Keratinocyte (primary cell): Measurements from ENCODE around the gene TENM4. TPM values are rescaled to one million over a fixed set of nuclear protein-coding genes. Genes with fewer than 3 reads are reported as not detected.

ENCODE experiments used
- DNase-seq: peaks from one replicate; pipeline ENCODE4 v3.0.0-alpha.2; 2011; ENCODE audit warnings: low read depth, missing footprints, low spot score
- FAIRE-seq: peaks from 2 replicates; lab custom pipeline; 2011; peaks lifted over from hg19 to GRCh38; lab: Jason Lieb, UNC
- H2AFZ ChIP-seq: 2 replicates; pipeline ENCODE4 v1.6.0; 2012; ENCODE audit warnings: low read length, control low read depth, inconsistent platforms; ENCODE audit not compliant: control insufficient read depth
- H3K27ac ChIP-seq: 2 replicates; pipeline ENCODE4 v1.5.1; 2011; ENCODE audit warnings: low read length; ENCODE audit not compliant: control insufficient read depth, insufficient read depth
- H3K27me3 ChIP-seq: 3 replicates; pipeline ENCODE4 v1.6.0; 2011; ENCODE audit warnings: low read length; ENCODE audit not compliant: control insufficient read depth, insufficient read depth; ENCODE audit errors: extremely low read depth
- H3K36me3 ChIP-seq, 2 experiments: 2 replicates in 1 of 2; 3 replicates in 1 of 2; pipeline ENCODE4 v1.5.1; 2011; ENCODE audit warnings: low read length in 2 of 2, mild to moderate bottlenecking in 1 of 2; ENCODE audit not compliant: control insufficient read depth in 2 of 2, insufficient read depth in 2 of 2; ENCODE audit errors: extremely low read depth in 1 of 2
- H3K4me1 ChIP-seq: 3 replicates; pipeline ENCODE4 v1.5.1; 2011; ENCODE audit warnings: low read length; ENCODE audit not compliant: control insufficient read depth, insufficient read depth; ENCODE audit errors: extremely low read depth
- H3K4me2 ChIP-seq: 3 replicates; pipeline ENCODE4 v1.6.0; 2011; ENCODE audit warnings: low read depth, low read length; ENCODE audit not compliant: control insufficient read depth, insufficient read depth; ENCODE audit errors: extremely low read depth
- H3K4me3 ChIP-seq, 3 experiments: fragments of 200-600 bp in 1 of 3; sonication (generic) in 1 of 3; 2 replicates in 2 of 3; 3 replicates in 1 of 3; pipeline ENCODE4 v1.5.1; 2011 to 2016; ENCODE audit warnings: low read length in 3 of 3, mild to moderate bottlenecking in 3 of 3, control low read depth in 2 of 3, inconsistent platforms in 1 of 3, low read depth in 1 of 3, mixed read lengths in 1 of 3, mixed run types in 1 of 3, moderate library complexity in 1 of 3; ENCODE audit not compliant: control insufficient read depth in 2 of 3, insufficient read depth in 2 of 3; ENCODE audit errors: extremely low read depth in 1 of 3
- H3K79me2 ChIP-seq: 2 replicates; pipeline ENCODE4 v1.6.0; 2012; ENCODE audit warnings: low read length; ENCODE audit not compliant: control insufficient read depth, insufficient read depth
- H3K9ac ChIP-seq: 3 replicates; pipeline ENCODE4 v1.6.0; 2011; ENCODE audit warnings: low read length; ENCODE audit not compliant: control insufficient read depth, insufficient read depth; ENCODE audit errors: extremely low read depth
- H3K9me1 ChIP-seq: 3 replicates; pipeline ENCODE4 v1.6.0; 2011; ENCODE audit warnings: low read length; ENCODE audit not compliant: control insufficient read depth, insufficient read depth; ENCODE audit errors: extremely low read depth
- H3K9me3 ChIP-seq: 2 replicates; pipeline ENCODE4 v1.5.1; 2012; ENCODE audit warnings: low read depth, low read length; ENCODE audit not compliant: control insufficient read depth
- H4K20me1 ChIP-seq: 3 replicates; pipeline ENCODE4 v1.6.0; 2011; ENCODE audit warnings: low read length; ENCODE audit not compliant: control insufficient read depth, insufficient read depth; ENCODE audit errors: extremely low read depth
- EZH2 ChIP-seq: IDR thresholded peaks from one replicate; pipeline ENCODE4 v1.6.1; 2012; ENCODE audit warnings: inconsistent platforms, mild to moderate bottlenecking, low read length, moderate library complexity
- dilution Hi-C: fragments of 300-500 bp; cut with MboI; formaldehyde crosslinking; loops from one replicate; pipeline ENCODE4 v1.7.0; 2020; ENCODE audit warnings: low sequenced_read_pairs; ENCODE audit not compliant: extremely low pct_ligation_motif_present
- polyA plus RNA-seq, 5 experiments: library from polyadenylated mRNA; depleted of rRNA in 3 of 5; stranded (reverse) in 3 of 5; stranded (forward) in 1 of 5; unstranded in 1 of 5; fragments of >200 nt; gene quantifications; 1 replicate in 1 of 5; 2 replicates in 3 of 5; 3 replicates in 1 of 5; pipeline versions ENCODE4 v1.2.1 to v1.2.3, GENCODE V29; 2011 to 2012; ENCODE audit warnings: missing spikeins in 2 of 5, low read depth in 1 of 5, low replicate concordance in 1 of 5
- TF ChIP-seq, protein P1 (sequence below), 3 experiments: IDR thresholded peaks in 1 of 3; conservative IDR thresholded peaks in 1 of 3; optimal IDR thresholded peaks in 1 of 3; 2 replicates in 2 of 3; 3 replicates in 1 of 3; pipeline versions ENCODE3 to v1.5.1; 2011; ENCODE audit warnings: low read length in 3 of 3, mild to moderate bottlenecking in 3 of 3, moderate library complexity in 2 of 3, control low read depth in 1 of 3, inconsistent platforms in 1 of 3; ENCODE audit not compliant: insufficient read depth in 2 of 3; ENCODE audit errors: extremely low read depth in 1 of 3

The TENM4 gene
- polyA plus RNA-seq, 1 donor (not counting 4 experiments of a cell fraction or from before 2014, with no cell fraction given), result 3.5 TPM

- Histone ChIP-seq H3K79me2 (no peaks in the 10 kb centered on the region), H3K9me1 (no peaks in the 10 kb centered on the region), H3K4me3 (no peak overlapping the region), H3K36me3 (no peaks in the 10 kb centered on the region), H3K4me1 (no peaks in the 10 kb centered on the region), H2AFZ (no peak overlapping the region), H3K27ac (no peak overlapping the region), H4K20me1 (no peaks in the 10 kb centered on the region), H3K9ac (no peak overlapping the region), H3K27me3 (no peaks in the 10 kb centered on the region), H3K9me3 (no peaks in the 10 kb centered on the region), H3K4me2 (no peak overlapping the region)
- no peak for DNase-seq
- FAIRE-seq, result no peak
- dilution Hi-C loops, result no loop called here
- TF ChIP-seq, protein P1, sequence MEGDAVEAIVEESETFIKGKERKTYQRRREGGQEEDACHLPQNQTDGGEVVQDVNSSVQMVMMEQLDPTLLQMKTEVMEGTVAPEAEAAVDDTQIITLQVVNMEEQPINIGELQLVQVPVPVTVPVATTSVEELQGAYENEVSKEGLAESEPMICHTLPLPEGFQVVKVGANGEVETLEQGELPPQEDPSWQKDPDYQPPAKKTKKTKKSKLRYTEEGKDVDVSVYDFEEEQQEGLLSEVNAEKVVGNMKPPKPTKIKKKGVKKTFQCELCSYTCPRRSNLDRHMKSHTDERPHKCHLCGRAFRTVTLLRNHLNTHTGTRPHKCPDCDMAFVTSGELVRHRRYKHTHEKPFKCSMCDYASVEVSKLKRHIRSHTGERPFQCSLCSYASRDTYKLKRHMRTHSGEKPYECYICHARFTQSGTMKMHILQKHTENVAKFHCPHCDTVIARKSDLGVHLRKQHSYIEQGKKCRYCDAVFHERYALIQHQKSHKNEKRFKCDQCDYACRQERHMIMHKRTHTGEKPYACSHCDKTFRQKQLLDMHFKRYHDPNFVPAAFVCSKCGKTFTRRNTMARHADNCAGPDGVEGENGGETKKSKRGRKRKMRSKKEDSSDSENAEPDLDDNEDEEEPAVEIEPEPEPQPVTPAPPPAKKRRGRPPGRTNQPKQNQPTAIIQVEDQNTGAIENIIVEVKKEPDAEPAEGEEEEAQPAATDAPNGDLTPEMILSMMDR (optimal IDR thresholded peaks at IDR 0.05 in 1 of 3, IDR thresholded peaks at IDR 0.05 in 1 of 3, conservative IDR thresholded peaks at IDR 0.05 in 1 of 3; ENCODE audit: extremely low read depth in 1 of 3, insufficient read depth in 2 of 3, low read length in 3 of 3), result no peak
- TF ChIP-seq EZH2, result no peak
Measured at GRCh38 chr11:79261684-79262083, 179.1 kb downstream of the TENM4 start.

- Histone ChIP-seq H3K36me3 (no peaks in the 10 kb centered on the region), H2AFZ (no peak overlapping the region), H3K9me1 (no peaks in the 10 kb centered on the region), H3K27me3 (no peaks in the 10 kb centered on the region), H3K9me3 (no peaks in the 10 kb centered on the region), H4K20me1 (no peaks in the 10 kb centered on the region), H3K79me2 (no peaks in the 10 kb centered on the region), H3K27ac (no peak overlapping the region), H3K4me1 (no peaks in the 10 kb centered on the region), H3K4me2 (no peak overlapping the region), H3K9ac (no peak overlapping the region), H3K4me3 (no peak overlapping the region)
- dilution Hi-C loops, result no loop called here
- TF ChIP-seq, protein P1 (optimal IDR thresholded peaks at IDR 0.05 in 1 of 3, IDR thresholded peaks at IDR 0.05 in 1 of 3, conservative IDR thresholded peaks at IDR 0.05 in 1 of 3; ENCODE audit: extremely low read depth in 1 of 3, insufficient read depth in 2 of 3, low read length in 3 of 3), result peak in 1 of 3 experiments; percentile 31
- no peak for TF ChIP-seq EZH2
- no peak for DNase-seq
- FAIRE-seq, result no peak
Measured at GRCh38 chr11:79259800-79260199, 181.0 kb downstream of the TENM4 start.
